GM12874 (cell line): ENCODE measurements around the gene EVX2.

Experiments used
- TF ChIP-seq, protein P1 (sequence below): IDR thresholded peaks from 2 replicates; pipeline ENCODE4 v1.5.1; 2011; ENCODE audit warnings: low read depth, mild to moderate bottlenecking, control low read depth, low read length, moderate library complexity; ENCODE audit not compliant: insufficient read depth

EVX2 gene

DNA sequence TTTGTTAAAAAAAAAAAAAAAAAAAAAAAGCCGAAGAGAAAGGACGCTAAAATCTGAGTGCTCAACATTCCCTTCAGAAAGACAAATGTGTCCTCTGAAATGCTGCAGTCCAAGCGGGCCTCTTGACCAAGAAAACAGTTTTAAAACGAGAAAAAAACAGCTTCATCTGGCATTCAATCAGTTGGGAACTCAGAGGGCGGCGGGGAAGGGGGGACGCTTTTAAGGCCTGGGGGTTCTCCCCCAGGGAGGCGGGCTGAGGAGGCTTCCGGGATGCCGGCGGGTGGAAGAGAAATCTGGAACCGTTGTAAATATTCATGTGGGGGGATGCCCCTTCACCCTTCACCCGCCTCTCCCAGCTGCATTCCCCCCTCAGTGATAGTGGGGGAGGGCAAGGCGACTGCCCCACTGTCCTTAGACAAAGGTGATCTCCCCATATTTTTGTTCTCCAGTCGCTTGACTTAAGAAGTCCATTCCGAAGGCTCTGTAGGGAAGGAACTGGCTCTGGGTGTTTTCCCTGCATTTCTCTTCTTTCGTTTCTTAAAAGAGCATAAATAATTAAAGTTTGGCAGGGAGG, 20.1 kb upstream of the EVX2 start:
- TF ChIP-seq, protein P1, sequence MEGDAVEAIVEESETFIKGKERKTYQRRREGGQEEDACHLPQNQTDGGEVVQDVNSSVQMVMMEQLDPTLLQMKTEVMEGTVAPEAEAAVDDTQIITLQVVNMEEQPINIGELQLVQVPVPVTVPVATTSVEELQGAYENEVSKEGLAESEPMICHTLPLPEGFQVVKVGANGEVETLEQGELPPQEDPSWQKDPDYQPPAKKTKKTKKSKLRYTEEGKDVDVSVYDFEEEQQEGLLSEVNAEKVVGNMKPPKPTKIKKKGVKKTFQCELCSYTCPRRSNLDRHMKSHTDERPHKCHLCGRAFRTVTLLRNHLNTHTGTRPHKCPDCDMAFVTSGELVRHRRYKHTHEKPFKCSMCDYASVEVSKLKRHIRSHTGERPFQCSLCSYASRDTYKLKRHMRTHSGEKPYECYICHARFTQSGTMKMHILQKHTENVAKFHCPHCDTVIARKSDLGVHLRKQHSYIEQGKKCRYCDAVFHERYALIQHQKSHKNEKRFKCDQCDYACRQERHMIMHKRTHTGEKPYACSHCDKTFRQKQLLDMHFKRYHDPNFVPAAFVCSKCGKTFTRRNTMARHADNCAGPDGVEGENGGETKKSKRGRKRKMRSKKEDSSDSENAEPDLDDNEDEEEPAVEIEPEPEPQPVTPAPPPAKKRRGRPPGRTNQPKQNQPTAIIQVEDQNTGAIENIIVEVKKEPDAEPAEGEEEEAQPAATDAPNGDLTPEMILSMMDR, result no peak

DNA sequence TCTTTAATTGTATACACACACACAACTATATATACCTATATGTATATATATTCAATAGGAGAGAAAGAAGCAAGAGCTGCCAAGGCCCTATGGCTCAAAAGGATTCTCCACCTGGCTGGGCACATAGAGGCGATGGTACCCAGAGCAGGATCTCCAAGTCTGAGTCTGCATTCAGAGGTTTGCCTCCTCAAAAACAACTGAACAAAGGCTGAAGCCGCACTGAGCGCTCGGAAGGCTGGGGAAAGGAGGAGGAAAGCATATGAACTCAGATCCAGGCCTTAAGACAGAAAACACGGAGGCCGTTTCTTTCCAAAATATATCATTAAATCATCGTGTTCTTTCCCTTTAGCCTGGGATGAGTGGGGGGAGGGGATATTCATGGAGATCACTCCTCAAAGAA, 19.4 kb upstream of the EVX2 start:
- TF ChIP-seq, protein P1, result no peak

DNA sequence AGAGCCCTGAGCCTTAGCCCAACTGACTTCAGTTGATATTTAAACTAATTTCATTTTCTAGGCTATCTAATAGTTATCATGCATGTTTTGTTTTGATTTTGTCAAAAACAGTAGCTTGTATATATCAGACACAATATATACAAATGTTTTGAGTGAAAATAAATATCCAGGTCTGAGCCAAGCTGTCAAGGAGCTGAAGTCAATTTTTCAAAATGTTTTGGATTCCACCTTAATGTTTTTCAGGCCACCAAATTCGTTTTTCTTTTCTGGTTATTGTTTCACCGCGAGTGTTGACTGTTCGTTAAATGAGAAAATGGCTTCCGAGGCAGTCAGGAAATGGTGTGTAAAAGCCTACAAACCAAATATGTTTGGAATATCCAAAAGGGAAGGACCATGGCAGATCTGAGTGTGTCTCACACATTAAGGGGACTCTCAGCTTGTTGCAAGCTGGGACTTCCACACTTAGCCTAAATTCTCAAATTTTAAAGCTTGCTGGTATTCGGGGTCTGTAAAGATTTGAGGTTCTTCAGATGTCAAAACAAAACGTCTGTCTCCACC, 18.6 kb upstream of the EVX2 start:
- TF ChIP-seq, protein P1, result no peak

- TF ChIP-seq, protein P1, result no peak
Measured at GRCh38 chr2:176101842-176102241, 18.1 kb upstream of the EVX2 start.

DNA sequence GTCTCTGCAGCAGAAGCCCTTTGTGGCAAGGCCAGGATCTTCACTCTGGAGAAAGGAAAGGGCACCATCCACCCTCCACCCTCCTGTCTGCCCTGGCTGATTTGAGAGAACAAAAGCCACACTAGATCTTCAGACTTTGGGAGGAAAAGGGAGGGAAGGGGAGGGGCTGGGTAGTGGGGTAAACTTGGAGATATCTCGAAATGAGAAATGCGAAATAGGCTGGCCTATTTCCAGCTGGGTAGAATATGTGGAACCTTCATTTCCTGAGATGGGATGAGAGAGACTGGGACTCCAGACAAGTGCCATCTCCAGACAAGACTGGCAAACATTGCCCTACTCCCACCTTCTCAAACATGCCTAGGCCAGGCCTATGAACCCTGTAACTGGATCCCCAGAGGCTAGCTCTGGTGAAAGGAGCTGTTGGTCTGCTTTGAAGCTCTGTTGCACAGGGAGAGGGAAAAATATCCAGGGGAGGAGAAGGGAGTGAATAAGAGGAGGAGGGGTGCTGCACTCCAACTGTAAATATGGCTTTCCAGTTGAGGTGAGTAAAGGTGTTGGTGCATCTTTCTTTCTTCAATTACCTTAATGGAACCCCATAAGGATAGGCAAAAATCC, 17.6 kb upstream of the EVX2 start:
- TF ChIP-seq, protein P1, result no peak

DNA sequence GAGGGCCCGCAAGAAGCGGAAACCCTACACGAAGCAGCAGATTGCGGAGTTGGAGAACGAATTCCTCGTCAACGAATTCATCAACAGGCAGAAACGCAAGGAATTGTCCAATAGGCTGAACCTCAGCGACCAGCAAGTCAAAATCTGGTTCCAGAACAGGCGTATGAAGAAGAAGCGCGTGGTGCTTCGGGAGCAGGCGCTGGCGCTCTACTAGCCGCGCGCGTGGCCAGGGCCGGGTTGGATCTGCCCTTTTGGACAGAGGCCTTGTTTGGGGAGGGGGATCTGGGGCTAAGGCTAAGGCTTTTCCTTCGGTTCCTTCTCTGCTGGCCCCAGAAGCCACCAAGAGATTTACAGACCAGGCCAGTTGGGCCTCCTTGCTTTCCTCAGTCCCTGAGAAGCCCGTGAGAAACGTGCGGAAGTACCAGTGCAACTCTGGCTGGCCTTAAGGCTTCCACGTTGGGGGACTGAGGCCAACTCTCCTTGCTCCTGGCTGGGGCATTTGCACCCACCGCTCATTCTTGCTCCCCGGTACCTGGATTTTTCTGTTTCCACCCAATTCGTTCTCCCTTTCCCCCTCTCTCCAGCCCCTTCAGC, 16.9 kb upstream of the EVX2 start:
- TF ChIP-seq, protein P1, result no peak

DNA sequence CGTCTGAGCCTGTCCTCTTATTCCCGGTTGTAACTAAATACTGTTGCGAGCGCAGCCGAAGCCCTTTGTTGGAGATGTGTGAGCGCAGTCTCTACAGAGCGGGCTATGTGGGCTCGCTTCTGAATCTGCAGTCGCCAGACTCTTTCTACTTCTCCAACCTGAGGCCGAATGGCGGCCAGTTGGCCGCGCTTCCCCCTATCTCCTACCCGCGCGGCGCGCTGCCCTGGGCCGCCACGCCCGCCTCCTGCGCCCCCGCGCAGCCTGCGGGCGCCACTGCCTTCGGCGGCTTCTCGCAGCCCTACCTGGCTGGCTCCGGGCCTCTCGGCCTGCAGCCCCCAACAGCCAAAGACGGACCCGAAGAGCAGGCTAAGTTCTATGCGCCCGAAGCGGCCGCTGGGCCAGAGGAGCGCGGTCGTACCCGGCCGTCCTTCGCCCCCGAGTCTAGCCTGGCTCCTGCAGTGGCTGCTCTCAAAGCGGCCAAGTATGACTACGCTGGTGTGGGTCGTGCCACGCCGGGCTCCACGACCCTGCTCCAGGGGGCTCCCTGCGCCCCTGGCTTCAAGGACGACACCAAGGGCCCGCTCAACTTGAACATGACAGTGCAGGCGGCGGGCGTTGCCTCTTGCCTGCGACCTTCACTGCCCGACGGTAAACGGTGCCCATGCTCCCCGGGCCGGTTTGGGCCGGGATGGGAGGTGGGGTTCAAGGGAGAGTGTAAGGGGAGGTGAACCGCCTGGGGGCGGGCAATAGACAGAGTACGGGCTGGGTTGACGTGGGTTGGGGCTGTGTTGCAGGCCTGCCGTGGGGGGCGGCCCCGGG, 16.2 kb upstream of the EVX2 start, which contains the start of gene HOXD12:
Gene HOXD12, plus strand, starts transcription at position 68 of the 819 bp plus-strand sequence. Its CDS starts 7 bp downstream, at position 75.
- TF ChIP-seq, protein P1, result no peak
